ENCODE data around the gene PRRT1.
"Not testable (repeated sequence)": the region's sequence is repeated elsewhere in the genome, so short reads cannot be mapped to it uniquely, and the experiment has no call there.

PRRT1 gene

GRCh38 chr6:32194388-32194787 is 42.6 kb upstream of the PRRT1 start:
- peaks cover 27% of the 10 kb centered on the region for H3K79me1 ChIP-seq (ENCODE audit: low read length)
- H2AFZ ChIP-seq (ENCODE audit: insufficient read depth, low read length, poor library complexity), result no peak overlapping the region
- H2BK5ac ChIP-seq (ENCODE audit: low read depth, low read length, poor library complexity), result no peak overlapping the region
- H3K23ac ChIP-seq (ENCODE audit: low read length), result no peak overlapping the region
- H4K91ac ChIP-seq (ENCODE audit: low read depth, low read length), result no peak overlapping the region
- H4K8ac ChIP-seq (ENCODE audit: low read depth, low read length), result no peak overlapping the region
- H3K4me2 ChIP-seq (ENCODE audit: low read length), result no peak overlapping the region
- H3K9ac ChIP-seq (ENCODE audit: low read length), result no peak overlapping the region
- no CpG with 5 or more reads among the region's 4 CpGs for WGBS (ENCODE audit: extremely low coverage, insufficient coverage, insufficient read length)
- H3K18ac ChIP-seq (ENCODE audit: low read length), result no peak overlapping the region
- DNase-seq, result no peak
- H3K4me3 ChIP-seq (ENCODE audit: low read depth, low read length), result no peak overlapping the region
- no peak overlapping the region for H3K4ac ChIP-seq (ENCODE audit: low read depth, low read length)
- H3K9me3 ChIP-seq (ENCODE audit: insufficient read depth, low read depth, low read length), result no peaks in the 10 kb centered on the region
- peaks cover 17 to 21% of the 10 kb centered on the region in 2 experiments for H3K4me1 ChIP-seq (ENCODE audit: control insufficient read depth in 1 of 2, insufficient read depth in 2 of 2, low read length in 2 of 2)
- no peaks in the 10 kb centered on the region for H3K27me3 ChIP-seq (ENCODE audit: insufficient read depth, low read length)
- no peak overlapping the region for H2BK12ac ChIP-seq (ENCODE audit: low read length)
- no peak overlapping the region for H3K27ac ChIP-seq (ENCODE audit: low read depth, low read length)
- no peak overlapping the region for H2AK5ac ChIP-seq (ENCODE audit: low read length)
- H2BK120ac ChIP-seq (ENCODE audit: insufficient read depth, low read length, poor library complexity), result no peak overlapping the region
- H3K36me3 ChIP-seq (ENCODE audit: control insufficient read depth in 1 of 2, insufficient read depth in 2 of 2, low read length in 2 of 2), result no peaks in the 10 kb centered on the region
- no peak overlapping the region for H4K12ac ChIP-seq (ENCODE audit: low read depth, low read length)
- no peak overlapping the region for H3K14ac ChIP-seq (ENCODE audit: low read length)
- H3K79me2 ChIP-seq (ENCODE audit: control insufficient read depth, insufficient read depth, low read length, poor library complexity), result peaks cover 9% of the 10 kb centered on the region

GRCh38 chr6:32193096-32193495 is 41.4 kb upstream of the PRRT1 start:
- no CpG with 5 or more reads among the region's 13 CpGs for WGBS (ENCODE audit: extremely low coverage, insufficient coverage, insufficient read length)
- Histone ChIP-seq H3K79me2 (ENCODE audit: control insufficient read depth, insufficient read depth, low read length, poor library complexity) (peaks cover 16% of the 10 kb centered on the region), H3K79me1 (ENCODE audit: low read length) (peaks cover 31% of the 10 kb centered on the region), H3K4me2 (ENCODE audit: low read length) (peak overlapping the region; percentile 55), H4K91ac (ENCODE audit: low read depth, low read length) (peak overlapping the region; percentile 92), H3K14ac (ENCODE audit: low read length) (peak overlapping the region; percentile 64), H4K12ac (ENCODE audit: low read depth, low read length) (peak overlapping the region; percentile 76), H2BK120ac (ENCODE audit: insufficient read depth, low read length, poor library complexity) (peak overlapping the region; percentile 37), H3K4me1 (ENCODE audit: control insufficient read depth in 1 of 2, insufficient read depth in 2 of 2, low read length in 2 of 2) (peaks cover 20 to 29% of the 10 kb centered on the region in 2 experiments)
- not testable (repeated sequence) for H3K27ac ChIP-seq (ENCODE audit: low read depth, low read length); H4K8ac ChIP-seq (ENCODE audit: low read depth, low read length); H3K23ac ChIP-seq (ENCODE audit: low read length); H3K4ac ChIP-seq (ENCODE audit: low read depth, low read length); H2BK12ac ChIP-seq (ENCODE audit: low read length); H2AFZ ChIP-seq (ENCODE audit: insufficient read depth, low read length, poor library complexity); H3K9me3 ChIP-seq (ENCODE audit: insufficient read depth, low read depth, low read length); H3K4me3 ChIP-seq (ENCODE audit: low read depth, low read length); H3K9ac ChIP-seq (ENCODE audit: low read length); H3K27me3 ChIP-seq (ENCODE audit: insufficient read depth, low read length); H2BK5ac ChIP-seq (ENCODE audit: low read depth, low read length, poor library complexity); H3K18ac ChIP-seq (ENCODE audit: low read length); H2AK5ac ChIP-seq (ENCODE audit: low read length); DNase-seq; H3K36me3 ChIP-seq (ENCODE audit: control insufficient read depth in 1 of 2, insufficient read depth in 2 of 2, low read length in 2 of 2)

GRCh38 chr6:32192608-32193039 is 40.9 kb upstream of the PRRT1 start, which contains the start of gene GPSM3:
Gene GPSM3 (minus strand): TSS chr6:32192643. CDS start chr6:32192513, 130 bp downstream.
- Histone ChIP-seq H3K79me2 (ENCODE audit: control insufficient read depth, insufficient read depth, low read length, poor library complexity) (peaks cover 16% of the 10 kb centered on the region), H3K23ac (ENCODE audit: low read length) (no peak within 1 kb of the TSS), H3K27me3 (ENCODE audit: insufficient read depth, low read length) (no peaks in the 10 kb centered on the region), H2BK5ac (ENCODE audit: low read depth, low read length, poor library complexity) (no peak within 1 kb of the TSS), H2AFZ (ENCODE audit: insufficient read depth, low read length, poor library complexity) (no peak within 1 kb of the TSS), H2AK5ac (ENCODE audit: low read length) (peak within 1 kb of the TSS; percentile 86), H3K9me3 (ENCODE audit: insufficient read depth, low read depth, low read length) (no peaks in the 10 kb centered on the region), H3K18ac (ENCODE audit: low read length) (peak within 1 kb of the TSS; percentile 63), H2BK120ac (ENCODE audit: insufficient read depth, low read length, poor library complexity) (peak within 1 kb of the TSS; percentile 55), H3K4me1 (ENCODE audit: control insufficient read depth in 1 of 2, insufficient read depth in 2 of 2, low read length in 2 of 2) (peaks cover 20 to 29% of the 10 kb centered on the region in 2 experiments), H3K9ac (ENCODE audit: low read length) (no peak within 1 kb of the TSS), H3K27ac (ENCODE audit: low read depth, low read length) (peak within 1 kb of the TSS; percentile 57), H3K4ac (ENCODE audit: low read depth, low read length) (peak within 1 kb of the TSS; percentile 53), H3K36me3 (ENCODE audit: control insufficient read depth in 1 of 2, insufficient read depth in 2 of 2, low read length in 2 of 2) (peaks cover 6 to 7% of the 10 kb centered on the region in 2 experiments), H4K91ac (ENCODE audit: low read depth, low read length) (peak within 1 kb of the TSS; percentile 92), H3K4me3 (ENCODE audit: low read depth, low read length) (no peak within 1 kb of the TSS), H3K4me2 (ENCODE audit: low read length) (peak within 1 kb of the TSS; percentile 55), H2BK12ac (ENCODE audit: low read length) (peak within 1 kb of the TSS; percentile 85), H3K79me1 (ENCODE audit: low read length) (peaks cover 31% of the 10 kb centered on the region), H4K12ac (ENCODE audit: low read depth, low read length) (peak within 1 kb of the TSS; percentile 78), H3K14ac (ENCODE audit: low read length) (peak within 1 kb of the TSS; percentile 80), H4K8ac (ENCODE audit: low read depth, low read length) (peak within 1 kb of the TSS; percentile 77)
- DNase-seq, result no peak
- WGBS (ENCODE audit: extremely low coverage, insufficient coverage, insufficient read length), result no CpG with 5 or more reads among the region's 5 CpGs

GRCh38 chr6:32191696-32192607 is 40.2 kb upstream of the PRRT1 start:
- H2BK5ac ChIP-seq (ENCODE audit: low read depth, low read length, poor library complexity), result no peak overlapping the region
- H4K12ac ChIP-seq (ENCODE audit: low read depth, low read length), result peak overlapping the region; percentile 78
- H3K18ac ChIP-seq (ENCODE audit: low read length), result peak overlapping the region; percentile 63
- H3K27me3 ChIP-seq (ENCODE audit: insufficient read depth, low read length), result no peaks in the 10 kb centered on the region
- no peaks in the 10 kb centered on the region for H3K9me3 ChIP-seq (ENCODE audit: insufficient read depth, low read depth, low read length)
- H3K4me2 ChIP-seq (ENCODE audit: low read length), result no peak overlapping the region
- H3K23ac ChIP-seq (ENCODE audit: low read length), result no peak overlapping the region
- peaks cover 12 to 13% of the 10 kb centered on the region in 2 experiments for H3K36me3 ChIP-seq (ENCODE audit: control insufficient read depth in 1 of 2, insufficient read depth in 2 of 2, low read length in 2 of 2)
- H2BK12ac ChIP-seq (ENCODE audit: low read length), result peak overlapping the region; percentile 85
- peaks cover 31% of the 10 kb centered on the region for H3K79me1 ChIP-seq (ENCODE audit: low read length)
- peak overlapping the region; percentile 77 for H4K8ac ChIP-seq (ENCODE audit: low read depth, low read length)
- peaks cover 20 to 29% of the 10 kb centered on the region in 2 experiments for H3K4me1 ChIP-seq (ENCODE audit: control insufficient read depth in 1 of 2, insufficient read depth in 2 of 2, low read length in 2 of 2)
- peak overlapping the region; percentile 92 for H4K91ac ChIP-seq (ENCODE audit: low read depth, low read length)
- peak overlapping the region; percentile 80 for H3K14ac ChIP-seq (ENCODE audit: low read length)
- H3K79me2 ChIP-seq (ENCODE audit: control insufficient read depth, insufficient read depth, low read length, poor library complexity), result peaks cover 16% of the 10 kb centered on the region
- no peak overlapping the region for H3K4me3 ChIP-seq (ENCODE audit: low read depth, low read length)
- H2AK5ac ChIP-seq (ENCODE audit: low read length), result peak overlapping the region; percentile 86
- H3K9ac ChIP-seq (ENCODE audit: low read length), result no peak overlapping the region
- no peak overlapping the region for H3K27ac ChIP-seq (ENCODE audit: low read depth, low read length)
- no peak for DNase-seq
- H2AFZ ChIP-seq (ENCODE audit: insufficient read depth, low read length, poor library complexity), result no peak overlapping the region
- no CpG with 5 or more reads among the region's 15 CpGs for WGBS (ENCODE audit: extremely low coverage, insufficient coverage, insufficient read length)
- H3K4ac ChIP-seq (ENCODE audit: low read depth, low read length), result peak overlapping the region; percentile 53
- peak overlapping the region; percentile 55 for H2BK120ac ChIP-seq (ENCODE audit: insufficient read depth, low read length, poor library complexity)

Data from trophoblast cell (in vitro differentiated cells and primary cell).